DND-41 (cell line): ENCODE measurements around the gene CMBL.

Source experiments
- CTCF ChIP-seq: IDR thresholded peaks from 2 replicates; pipeline ENCODE4 v1.5.1; 2012; ENCODE audit warnings: borderline replicate concordance, low read length, moderate library complexity, mild to moderate bottlenecking; ENCODE audit not compliant: poor library complexity, severe bottlenecking; ENCODE audit errors: extremely low read depth
- EZH2 ChIP-seq: IDR thresholded peaks from 3 replicates; pipeline ENCODE4 v1.6.1; 2012; ENCODE audit warnings: borderline replicate concordance, low read depth, mild to moderate bottlenecking, moderate library complexity, low read length, inconsistent platforms; ENCODE audit not compliant: severe bottlenecking

GRCh38 chr5:10329820-10330481, 22.2 kb upstream of the CMBL start:
- TF ChIP-seq CTCF = no peak
- TF ChIP-seq EZH2 = no peak
